OCI-LY1 (cell line): ENCODE results near the gene FYB1.

Experiments used
- H2AFZ ChIP-seq: fragments of 200-600 bp; sonication (generic), shearing (Covaris generic); 2 replicates; pipeline ENCODE4 v1.6.0; 2014; ENCODE audit warnings: antibody characterized with exemption, mild to moderate bottlenecking, low read length
- H3F3A ChIP-seq: fragments of 200-600 bp; sonication (generic), shearing (Covaris generic); 2 replicates; pipeline ENCODE4 v1.6.0; 2014; ENCODE audit warnings: mild to moderate bottlenecking, antibody characterized with exemption, low read length, moderate library complexity; ENCODE audit not compliant: insufficient read depth
- H3K27ac ChIP-seq: fragments of 200-600 bp; sonication (generic); 2 replicates; pipeline ENCODE4 v1.5.1; 2014; ENCODE audit warnings: low read length, mixed run types, mild to moderate bottlenecking, low read depth; ENCODE audit not compliant: poor library complexity, severe bottlenecking
- H3K27me3 ChIP-seq: fragments of 200-600 bp; sonication (generic); 2 replicates; pipeline ENCODE4 v1.6.0; 2014; ENCODE audit warnings: antibody characterized with exemption, mild to moderate bottlenecking, low read length, moderate library complexity; ENCODE audit not compliant: insufficient read depth
- H3K36me3 ChIP-seq: fragments of 200-600 bp; sonication (generic); 2 replicates; pipeline ENCODE4 v1.6.1; 2014; ENCODE audit warnings: mild to moderate bottlenecking, antibody characterized with exemption, low read length, moderate library complexity, mixed read lengths; ENCODE audit not compliant: insufficient read depth
- H3K4me1 ChIP-seq: fragments of 200-600 bp; sonication (generic); 2 replicates; pipeline ENCODE4 v1.5.1; 2014; ENCODE audit warnings: mild to moderate bottlenecking, low read length, moderate library complexity; ENCODE audit not compliant: insufficient read depth, severe bottlenecking
- H3K4me2 ChIP-seq: fragments of 200-600 bp; sonication (generic), shearing (Covaris generic); 2 replicates; pipeline ENCODE4 v1.6.1; 2014; ENCODE audit warnings: low read length
- H3K4me3 ChIP-seq: fragments of 200-600 bp; sonication (generic); 2 replicates; pipeline ENCODE4 v1.5.1; 2014; ENCODE audit warnings: low read length, low read depth, mild to moderate bottlenecking, mixed read lengths; ENCODE audit not compliant: poor library complexity, severe bottlenecking
- H3K79me2 ChIP-seq: fragments of 200-600 bp; shearing (Covaris generic); 2 replicates; pipeline ENCODE4 v1.6.1; 2016; ENCODE audit warnings: mixed run types, low read length, mixed read lengths; ENCODE audit not compliant: insufficient read depth
- H3K9ac ChIP-seq: fragments of 200-600 bp; sonication (generic), shearing (Covaris generic); 2 replicates; pipeline ENCODE4 v1.6.1; 2014; ENCODE audit warnings: mild to moderate bottlenecking, low read length, mixed read lengths
- H3K9me2 ChIP-seq: fragments of 200-600 bp; sonication (generic), shearing (Covaris generic); 2 replicates; pipeline ENCODE4 v1.6.1; 2014; ENCODE audit warnings: low read depth, mild to moderate bottlenecking, low read length, mixed read lengths
- H3K9me3 ChIP-seq: fragments of 200-600 bp; shearing (Covaris generic); 2 replicates; pipeline ENCODE4 v1.6.1; 2014; ENCODE audit warnings: low read length, mixed read lengths
- H4K20me1 ChIP-seq: fragments of 200-600 bp; sonication (generic), shearing (Covaris generic); 2 replicates; pipeline ENCODE4 v1.6.0; 2016; ENCODE audit warnings: mild to moderate bottlenecking, low read length; ENCODE audit not compliant: insufficient read depth
- CTCF ChIP-seq: fragments of 200-600 bp; sonication (generic), shearing (Covaris generic); IDR thresholded peaks from 2 replicates; pipeline ENCODE4 v1.5.1; 2017; ENCODE audit warnings: mild to moderate bottlenecking, antibody characterized with exemption, low read length, moderate library complexity, mixed read lengths
- EZH2 ChIP-seq: fragments of 200-600 bp; sonication (generic), shearing (Covaris generic); IDR thresholded peaks from 2 replicates; pipeline ENCODE4 v1.8.0; 2017; ENCODE audit warnings: borderline replicate concordance, mixed run types, mild to moderate bottlenecking, antibody characterized with exemption, low read length, moderate library complexity, mixed read lengths

The FYB1 gene

GRCh38 chr5:39195198-39195826 is 24.1 kb downstream of the FYB1 start:
- Histone ChIP-seq H3K9me3 (no peaks in the 10 kb centered on the region), H3K79me2 (no peaks in the 10 kb centered on the region), H3F3A (no peaks in the 10 kb centered on the region), H3K27ac (no peak overlapping the region), H3K36me3 (no peaks in the 10 kb centered on the region), H3K4me1 (no peaks in the 10 kb centered on the region), H2AFZ (no peak overlapping the region), H4K20me1 (no peaks in the 10 kb centered on the region), H3K27me3 (no peaks in the 10 kb centered on the region), H3K4me2 (no peak overlapping the region), H3K9me2 (no peaks in the 10 kb centered on the region), H3K9ac (no peak overlapping the region), H3K4me3 (no peak overlapping the region)
- TF ChIP-seq CTCF (no peak), EZH2 (no peak)

GRCh38 chr5:39194466-39195136 is 24.8 kb downstream of the FYB1 start:
- no peaks in the 10 kb centered on the region for H3K9me2 ChIP-seq
- H3K4me1 ChIP-seq, result no peaks in the 10 kb centered on the region
- no peak overlapping the region for H3K27ac ChIP-seq
- H3K9ac ChIP-seq, result no peak overlapping the region
- H3F3A ChIP-seq, result no peaks in the 10 kb centered on the region
- H3K9me3 ChIP-seq, result no peaks in the 10 kb centered on the region
- no peak overlapping the region for H3K4me2 ChIP-seq
- H3K79me2 ChIP-seq, result no peaks in the 10 kb centered on the region
- no peaks in the 10 kb centered on the region for H3K36me3 ChIP-seq
- no peaks in the 10 kb centered on the region for H3K27me3 ChIP-seq
- no peak overlapping the region for H2AFZ ChIP-seq
- no peaks in the 10 kb centered on the region for H4K20me1 ChIP-seq
- TF ChIP-seq CTCF (no peak), EZH2 (no peak)
- H3K4me3 ChIP-seq, result no peak overlapping the region

- Histone ChIP-seq H3K4me3 (no peak overlapping the region), H3K4me1 (no peaks in the 10 kb centered on the region), H4K20me1 (no peaks in the 10 kb centered on the region), H2AFZ (no peak overlapping the region), H3K36me3 (no peaks in the 10 kb centered on the region), H3K9me3 (no peaks in the 10 kb centered on the region), H3K27me3 (no peaks in the 10 kb centered on the region), H3K4me2 (no peak overlapping the region), H3K79me2 (no peaks in the 10 kb centered on the region), H3K9ac (no peak overlapping the region), H3F3A (no peaks in the 10 kb centered on the region), H3K9me2 (no peaks in the 10 kb centered on the region), H3K27ac (no peak overlapping the region)
- TF ChIP-seq CTCF, result no peak
- no peak for TF ChIP-seq EZH2
Measured at GRCh38 chr5:39193553-39194465, 25.6 kb downstream of the FYB1 start.
